HG03442 (cell line): ENCODE results near the gene RRP8.

Experiments used
- ATAC-seq: cut with Tn5 transposase; IDR thresholded peaks from one replicate; pipeline ENCODE4 v1.9.1; 2021; ENCODE audit warnings: mild to moderate bottlenecking, moderate library complexity; ENCODE audit not compliant: unreplicated experiment

RRP8 gene

GRCh38 chr11:6604790-6605189 is 1.4 kb upstream of the RRP8 start:
- ATAC-seq = no peak

DNA sequence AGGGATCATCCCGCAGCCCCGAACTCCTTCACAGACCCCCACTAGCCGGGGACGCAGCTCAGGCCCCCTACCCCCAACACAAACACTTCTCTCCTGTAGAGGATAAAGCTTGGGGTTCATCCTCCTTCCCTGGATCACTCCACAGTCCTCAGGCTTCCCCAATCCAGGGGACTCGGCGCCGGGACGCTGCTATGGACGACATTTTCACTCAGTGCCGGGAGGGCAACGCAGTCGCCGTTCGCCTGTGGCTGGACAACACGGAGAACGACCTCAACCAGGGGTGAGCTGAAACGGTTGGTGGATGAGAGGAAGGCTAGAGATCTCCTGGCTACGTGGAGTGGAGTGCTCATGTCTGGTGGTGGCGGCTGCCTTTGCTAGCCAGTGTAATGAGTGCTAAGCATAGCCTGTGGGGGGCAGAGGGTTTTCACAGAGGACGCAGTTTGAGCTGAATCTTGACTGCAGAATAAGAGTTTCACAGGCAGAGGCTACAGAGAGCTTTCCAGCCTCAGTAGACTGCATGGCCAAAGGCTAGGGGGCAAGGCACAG is 738 bp upstream of the RRP8 start:
- peak; percentile 31 for ATAC-seq

GRCh38 chr11:6602096-6602940 is 1.1 kb downstream of the RRP8 start:
- no peak for ATAC-seq

DNA sequence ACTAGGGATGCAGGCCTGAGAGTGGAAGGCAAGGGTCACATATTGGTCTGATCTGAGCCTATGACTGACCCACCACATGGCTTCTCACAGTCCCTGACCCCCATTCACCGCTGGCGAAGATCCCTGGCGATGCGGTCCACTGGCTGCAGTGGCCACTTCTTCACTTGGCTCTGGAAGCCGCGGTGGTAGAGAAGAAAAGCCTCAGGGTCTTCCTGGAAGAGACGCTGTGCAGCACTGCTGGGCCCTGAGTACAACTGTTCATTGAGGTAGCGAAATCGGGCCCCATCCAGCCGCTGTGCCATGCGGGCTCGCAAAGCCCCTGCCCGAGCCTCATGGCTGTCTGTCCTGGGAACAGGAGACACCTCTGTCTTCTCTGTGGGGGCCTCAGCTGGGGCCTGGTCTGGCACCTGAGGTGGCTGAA is 2.4 kb downstream of the RRP8 start:
- ATAC-seq = no peak

DNA sequence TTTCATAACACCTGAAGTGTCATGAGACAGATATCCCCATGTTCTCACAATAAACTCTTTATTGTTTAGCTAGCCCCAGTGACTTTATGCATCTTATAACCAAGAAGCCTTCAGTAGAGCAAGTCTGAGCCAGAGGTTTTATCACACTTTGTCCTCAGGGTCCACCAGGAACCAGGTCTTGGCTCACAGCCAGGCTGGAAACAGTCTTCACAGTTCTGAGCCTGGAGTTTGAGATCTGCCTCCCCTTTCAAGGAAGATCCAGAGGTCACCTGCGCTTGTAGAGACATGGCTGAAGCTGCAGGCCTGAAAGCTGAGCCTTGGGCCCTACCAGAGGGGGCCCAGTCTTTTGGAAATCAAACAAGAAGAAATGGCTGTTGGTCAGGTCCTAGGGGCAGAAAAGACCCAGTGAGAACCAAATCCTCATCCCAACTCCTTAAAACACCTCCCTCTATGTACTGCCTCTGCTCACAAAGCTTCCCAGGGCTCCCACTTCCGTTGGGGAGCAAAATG is 3.5 kb downstream of the RRP8 start:
- no peak for ATAC-seq

DNA sequence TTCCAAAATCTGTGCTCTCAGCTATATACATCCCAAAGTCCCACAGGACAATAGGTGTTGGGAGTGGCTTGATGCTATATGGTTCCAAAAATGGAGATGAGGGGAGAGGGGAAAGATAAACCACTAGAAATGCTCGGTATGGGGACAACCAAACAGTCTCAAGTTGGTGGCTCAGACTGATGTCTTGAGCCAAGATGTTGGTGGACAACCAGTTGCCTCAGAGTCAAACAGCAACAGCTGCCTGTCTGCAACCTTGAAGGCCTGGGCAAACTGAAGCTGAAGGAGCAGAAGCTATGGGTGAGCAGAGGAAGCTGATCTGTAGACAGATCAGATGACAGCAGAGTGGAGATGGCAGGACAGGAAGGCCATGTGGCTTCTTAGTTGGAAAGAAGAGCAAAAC is 4.0 kb downstream of the RRP8 start:
- no peak for ATAC-seq

DNA sequence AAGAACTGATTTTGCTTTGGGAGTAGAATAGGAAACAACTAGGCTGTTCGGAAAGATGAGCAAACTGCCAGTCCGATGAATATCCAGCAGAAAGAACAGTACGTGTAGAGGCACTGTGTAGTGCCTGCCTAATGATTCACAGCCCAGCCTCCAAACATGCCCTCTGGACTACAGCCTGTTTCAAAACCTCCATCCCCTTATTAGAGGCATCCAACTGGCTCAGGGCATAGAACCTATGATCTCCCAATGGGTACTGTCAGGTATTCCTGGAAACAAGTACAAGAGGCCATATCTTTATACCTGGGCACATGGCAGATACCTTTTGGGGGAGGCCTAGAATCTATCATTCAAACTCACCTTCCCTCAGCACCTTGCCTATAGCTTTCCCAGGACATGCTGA is 4.9 kb downstream of the RRP8 start:
- no peak for ATAC-seq

GRCh38 chr11:6596239-6596877 is 7.1 kb downstream of the RRP8 start:
- no peak for ATAC-seq

GRCh38 chr11:6594142-6594768 is 9.2 kb downstream of the RRP8 start:
- no peak for ATAC-seq

DNA sequence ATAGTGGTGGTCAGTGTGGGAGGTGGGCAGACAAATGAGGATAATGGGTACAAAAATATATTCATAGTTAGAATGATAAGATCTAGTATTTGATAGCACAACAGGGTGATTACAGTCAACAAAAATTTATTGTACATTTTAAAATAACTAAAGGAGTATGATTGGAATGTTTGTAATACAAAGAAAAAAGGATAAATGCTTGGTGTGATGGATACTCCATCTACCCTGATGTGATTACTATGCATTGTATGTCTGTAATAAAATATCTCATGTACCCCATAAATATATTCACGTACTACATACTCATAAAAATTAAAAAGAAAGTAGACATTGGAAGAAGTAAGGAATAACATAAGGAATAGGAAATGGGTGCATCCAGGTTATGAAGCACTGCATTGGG is 15.4 kb downstream of the RRP8 start:
- ATAC-seq = no peak

- ATAC-seq = no peak
Observed at GRCh38 chr11:6587360-6587953, 16.0 kb downstream of the RRP8 start.

DNA sequence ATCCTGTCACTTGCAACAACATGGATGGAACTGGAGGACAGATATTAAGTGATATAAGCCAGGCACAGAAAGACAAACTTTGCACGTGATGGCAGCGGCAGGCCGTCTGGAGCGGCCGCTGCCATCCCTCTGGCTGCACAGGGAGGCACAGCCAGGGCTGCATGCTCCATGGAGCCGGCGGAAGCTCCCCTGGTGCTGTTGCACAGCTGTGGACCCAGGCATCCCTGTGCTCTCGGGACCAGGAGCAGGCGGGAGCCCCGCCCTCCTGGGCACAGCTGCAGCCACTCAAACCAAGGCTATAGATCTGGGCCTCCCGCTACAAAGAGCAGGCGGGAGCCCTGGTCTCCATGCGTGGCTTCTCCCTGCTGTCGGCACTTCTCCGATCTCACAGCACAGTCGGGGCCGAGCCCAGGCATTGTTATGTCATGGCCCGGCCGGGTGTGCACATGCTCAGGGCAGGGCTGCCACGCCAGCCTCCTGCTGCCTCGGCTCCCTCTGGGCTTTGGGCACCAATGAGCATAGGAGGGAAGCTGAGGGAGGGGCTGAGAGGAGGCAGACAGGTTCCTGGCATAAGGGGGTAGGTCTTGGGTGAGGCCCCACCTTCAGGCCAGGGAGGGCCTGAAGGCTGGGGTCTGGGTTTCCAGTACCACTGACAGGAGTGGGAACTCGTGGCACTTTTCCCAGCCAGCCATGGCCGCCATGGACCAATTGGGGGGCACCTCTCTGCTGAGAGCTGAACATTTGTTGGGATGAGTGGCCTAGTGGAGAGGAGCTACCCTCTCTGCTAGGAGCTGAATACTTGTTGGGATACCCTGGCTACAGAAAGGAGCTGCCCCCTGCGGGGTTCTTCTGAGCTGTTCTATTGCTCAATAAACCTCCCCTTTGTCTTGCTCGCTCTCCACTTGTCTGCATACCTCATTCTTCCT is 16.7 kb downstream of the RRP8 start:
- ATAC-seq = no peak

DNA sequence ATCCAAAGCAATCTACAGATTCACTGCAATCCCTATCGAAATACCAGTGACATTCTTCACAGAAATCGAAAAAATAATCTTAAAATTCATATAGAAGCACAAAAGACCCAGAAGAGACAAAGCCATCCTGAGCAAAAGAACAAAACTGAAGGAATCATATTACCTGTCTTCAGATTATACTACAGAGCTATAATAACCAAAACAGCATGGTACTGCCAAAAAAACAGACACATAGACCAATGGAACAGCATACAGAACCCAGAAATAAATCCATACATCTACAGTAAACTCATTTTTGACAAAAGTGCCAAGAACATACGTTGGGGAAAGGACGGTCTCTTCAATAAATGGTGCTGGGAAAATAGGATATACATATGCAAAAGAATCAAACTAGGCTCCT is 18.9 kb downstream of the RRP8 start:
- no peak for ATAC-seq

DNA sequence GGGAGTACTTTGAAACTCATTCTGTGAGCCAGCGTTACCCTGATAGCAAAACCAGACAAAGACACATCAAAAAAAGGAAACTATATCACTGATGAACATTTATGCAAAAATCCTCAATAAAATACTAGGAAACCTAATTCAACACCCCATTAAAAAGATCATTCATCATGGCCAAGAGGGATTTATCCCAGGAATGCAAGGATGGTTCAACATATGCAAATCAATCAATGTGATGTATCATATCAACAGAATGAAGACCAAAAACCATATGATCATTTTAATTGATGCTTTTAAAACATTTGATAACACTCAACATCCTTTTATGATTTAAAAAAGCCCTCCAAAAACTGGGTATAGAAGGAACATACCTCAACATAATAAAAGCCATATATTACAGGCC is 19.8 kb downstream of the RRP8 start:
- no peak for ATAC-seq

DNA sequence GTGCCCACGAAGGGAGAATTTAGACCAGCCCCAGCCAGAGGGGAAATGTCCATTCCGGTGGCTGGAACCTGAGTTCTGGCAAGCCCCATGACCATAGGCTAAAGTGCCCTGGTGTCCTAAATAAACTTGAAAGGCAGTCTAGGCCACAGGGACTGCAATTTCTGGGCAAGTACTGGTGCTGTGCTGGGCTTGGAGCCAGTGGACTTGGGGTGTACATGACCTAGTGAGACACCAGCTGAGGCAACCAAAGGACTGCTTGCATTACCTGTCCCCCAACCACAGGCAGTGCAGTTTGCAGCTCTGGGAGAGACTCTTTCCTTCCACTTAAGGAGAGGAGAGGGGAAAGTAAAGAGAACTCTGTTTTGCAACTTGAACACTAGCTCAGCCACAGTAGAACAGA is 23.7 kb downstream of the RRP8 start:
- no peak for ATAC-seq

DNA sequence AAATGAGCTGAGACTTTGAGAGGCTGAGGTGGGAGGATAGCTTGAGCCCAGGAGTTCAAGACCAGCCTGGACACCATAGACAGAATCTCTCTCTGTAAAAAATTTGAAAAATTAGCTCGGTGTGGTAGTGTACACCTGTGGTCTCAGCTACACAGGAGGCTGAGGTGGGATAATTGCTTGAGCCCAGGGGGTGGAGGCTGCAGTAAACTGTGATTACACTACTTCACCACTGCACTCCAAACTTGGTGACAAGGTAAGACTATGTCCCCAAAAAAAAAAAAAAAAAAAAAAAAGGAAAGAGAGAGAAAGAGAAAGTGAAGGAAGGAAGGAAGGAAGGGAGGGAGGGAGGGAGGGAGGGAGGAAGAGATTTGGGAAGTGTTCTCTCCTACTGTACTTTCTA is 25.3 kb downstream of the RRP8 start:
- no peak for ATAC-seq

- no peak for ATAC-seq
Observed at GRCh38 chr11:6576471-6577373, 26.7 kb downstream of the RRP8 start.

DNA sequence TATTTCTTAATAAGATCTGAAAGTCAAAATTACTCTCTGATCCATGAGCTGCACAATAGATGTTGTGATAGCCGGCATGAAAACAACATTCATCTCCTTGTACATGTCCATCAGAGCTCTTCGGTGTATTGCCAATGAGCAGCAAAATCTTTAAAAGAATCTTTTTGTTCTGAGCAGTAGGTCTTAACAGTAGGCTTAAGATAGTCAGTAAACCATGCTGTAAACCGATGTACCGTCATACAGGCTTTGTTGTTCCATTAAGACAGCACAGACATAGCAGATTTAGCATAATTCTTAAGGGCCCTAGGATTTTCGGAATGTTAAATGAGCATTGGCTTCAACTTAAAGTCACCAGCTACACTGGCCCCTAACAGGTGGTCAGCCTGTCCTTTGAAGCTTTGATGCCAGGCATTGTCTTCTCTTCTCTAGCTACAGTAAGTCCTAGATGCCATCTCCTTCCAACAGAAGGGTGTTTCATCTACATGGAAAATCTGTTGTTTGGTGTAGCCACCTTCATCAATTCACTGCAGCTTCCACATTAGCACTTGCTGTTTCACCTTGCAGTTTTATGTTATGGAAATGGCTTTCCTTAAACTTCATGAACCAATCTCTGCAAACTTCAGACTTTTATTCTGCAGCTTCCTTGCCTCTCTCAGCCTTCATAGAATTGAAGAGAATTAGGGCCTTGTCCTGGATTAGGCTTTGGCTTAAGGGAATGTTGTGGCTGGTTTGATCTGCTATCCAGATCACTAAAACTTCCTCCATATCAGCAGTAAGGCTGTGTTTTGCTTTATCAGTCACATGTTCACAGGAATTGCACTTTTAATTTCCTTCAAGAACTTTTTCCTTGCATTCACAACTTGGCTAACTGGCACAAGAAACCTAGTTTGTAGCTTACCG is 28.4 kb downstream of the RRP8 start:
- no peak for ATAC-seq
